IMR-90 (cell line): Measurements from ENCODE around the gene TOB2.

Experiments used
- POLR2A ChIP-seq: IDR thresholded peaks from 2 replicates; pipeline ENCODE4 v1.6.1; 2012; ENCODE audit warnings: mild to moderate bottlenecking, low read depth, low read length
- TF ChIP-seq, protein P1 (sequence below): conservative IDR thresholded peaks from 2 replicates; pipeline ENCODE4 v1.5.1; 2012; ENCODE audit warnings: mild to moderate bottlenecking, low read depth, low read length, improper control_type of control experiment

DNA sequence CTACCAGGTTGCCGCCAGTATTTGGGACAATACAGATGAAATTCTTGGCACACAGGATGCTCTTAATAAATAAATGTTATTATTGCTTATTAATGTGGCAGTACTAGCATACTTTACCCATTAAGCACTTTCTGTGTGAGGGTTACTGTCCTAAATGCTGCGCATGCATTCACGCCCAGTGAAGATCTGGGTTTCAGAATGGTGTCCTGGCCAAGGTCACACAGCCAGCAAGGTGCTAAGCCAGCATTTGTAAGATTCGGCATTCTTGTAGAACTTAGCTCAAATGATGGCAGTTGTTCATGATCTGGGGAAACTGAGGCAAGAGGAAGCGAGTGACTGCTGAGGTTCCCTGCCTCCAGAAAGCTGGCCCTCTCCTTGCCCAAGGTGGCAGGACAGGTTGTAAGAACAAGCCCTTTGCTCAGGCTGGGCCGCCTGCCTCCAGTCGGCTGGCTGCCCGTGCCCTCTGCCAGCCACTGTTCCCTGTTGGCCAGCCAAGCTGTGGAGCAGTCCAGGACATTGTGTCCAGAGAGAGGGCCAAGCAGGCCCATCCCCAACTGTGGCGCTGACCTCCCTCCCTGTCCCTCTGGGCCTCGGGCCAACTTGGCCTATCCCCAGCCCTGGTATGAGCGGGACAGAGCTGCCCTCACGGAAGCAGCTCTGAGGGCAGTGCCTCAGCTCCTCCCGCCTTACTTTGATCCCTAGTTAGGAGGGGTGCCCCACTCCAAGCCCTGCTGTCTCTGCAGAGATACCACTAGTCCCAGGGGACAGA, 28.8 kb downstream of the TOB2 start:
- TF ChIP-seq POLR2A: no peak
- TF ChIP-seq, protein P1, sequence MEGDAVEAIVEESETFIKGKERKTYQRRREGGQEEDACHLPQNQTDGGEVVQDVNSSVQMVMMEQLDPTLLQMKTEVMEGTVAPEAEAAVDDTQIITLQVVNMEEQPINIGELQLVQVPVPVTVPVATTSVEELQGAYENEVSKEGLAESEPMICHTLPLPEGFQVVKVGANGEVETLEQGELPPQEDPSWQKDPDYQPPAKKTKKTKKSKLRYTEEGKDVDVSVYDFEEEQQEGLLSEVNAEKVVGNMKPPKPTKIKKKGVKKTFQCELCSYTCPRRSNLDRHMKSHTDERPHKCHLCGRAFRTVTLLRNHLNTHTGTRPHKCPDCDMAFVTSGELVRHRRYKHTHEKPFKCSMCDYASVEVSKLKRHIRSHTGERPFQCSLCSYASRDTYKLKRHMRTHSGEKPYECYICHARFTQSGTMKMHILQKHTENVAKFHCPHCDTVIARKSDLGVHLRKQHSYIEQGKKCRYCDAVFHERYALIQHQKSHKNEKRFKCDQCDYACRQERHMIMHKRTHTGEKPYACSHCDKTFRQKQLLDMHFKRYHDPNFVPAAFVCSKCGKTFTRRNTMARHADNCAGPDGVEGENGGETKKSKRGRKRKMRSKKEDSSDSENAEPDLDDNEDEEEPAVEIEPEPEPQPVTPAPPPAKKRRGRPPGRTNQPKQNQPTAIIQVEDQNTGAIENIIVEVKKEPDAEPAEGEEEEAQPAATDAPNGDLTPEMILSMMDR: no peak
